Astrocyte (in vitro differentiated cells and primary cell): ENCODE measurements around the gene CD300LF.

Experiments used
- EZH2 ChIP-seq: IDR thresholded peaks from 2 replicates; pipeline ENCODE4 v1.6.1; 2012; ENCODE audit warnings: mild to moderate bottlenecking, low read length, inconsistent platforms; ENCODE audit not compliant: insufficient read depth
- TF ChIP-seq, protein P1 (sequence below): IDR thresholded peaks from 2 replicates; pipeline ENCODE4 v1.5.1; 2011; ENCODE audit warnings: low read depth, mild to moderate bottlenecking, inconsistent platforms, low read length, moderate library complexity; ENCODE audit not compliant: insufficient read depth

DNA sequence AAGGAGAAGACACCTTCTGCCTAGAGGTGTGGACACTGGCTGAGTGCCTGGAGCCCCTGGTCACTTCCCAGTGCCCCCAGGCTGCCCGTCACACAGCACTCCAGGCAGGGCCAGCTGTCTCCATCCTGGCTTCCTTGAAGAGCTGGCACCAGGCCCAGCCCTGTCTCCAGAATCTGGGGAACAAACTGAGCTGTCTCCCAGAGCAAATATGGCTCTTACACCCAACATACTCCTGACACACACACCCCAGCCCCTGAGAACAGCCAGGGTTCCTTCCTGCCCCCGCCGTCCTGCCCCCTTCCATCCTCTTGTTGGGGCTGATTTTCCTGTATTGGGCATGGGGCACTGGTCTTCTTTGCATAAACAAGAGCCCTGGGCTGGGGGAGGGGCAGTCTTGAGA is 44.8 kb upstream of the CD300LF start:
- TF ChIP-seq, protein P1, sequence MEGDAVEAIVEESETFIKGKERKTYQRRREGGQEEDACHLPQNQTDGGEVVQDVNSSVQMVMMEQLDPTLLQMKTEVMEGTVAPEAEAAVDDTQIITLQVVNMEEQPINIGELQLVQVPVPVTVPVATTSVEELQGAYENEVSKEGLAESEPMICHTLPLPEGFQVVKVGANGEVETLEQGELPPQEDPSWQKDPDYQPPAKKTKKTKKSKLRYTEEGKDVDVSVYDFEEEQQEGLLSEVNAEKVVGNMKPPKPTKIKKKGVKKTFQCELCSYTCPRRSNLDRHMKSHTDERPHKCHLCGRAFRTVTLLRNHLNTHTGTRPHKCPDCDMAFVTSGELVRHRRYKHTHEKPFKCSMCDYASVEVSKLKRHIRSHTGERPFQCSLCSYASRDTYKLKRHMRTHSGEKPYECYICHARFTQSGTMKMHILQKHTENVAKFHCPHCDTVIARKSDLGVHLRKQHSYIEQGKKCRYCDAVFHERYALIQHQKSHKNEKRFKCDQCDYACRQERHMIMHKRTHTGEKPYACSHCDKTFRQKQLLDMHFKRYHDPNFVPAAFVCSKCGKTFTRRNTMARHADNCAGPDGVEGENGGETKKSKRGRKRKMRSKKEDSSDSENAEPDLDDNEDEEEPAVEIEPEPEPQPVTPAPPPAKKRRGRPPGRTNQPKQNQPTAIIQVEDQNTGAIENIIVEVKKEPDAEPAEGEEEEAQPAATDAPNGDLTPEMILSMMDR: no peak
- no peak for TF ChIP-seq EZH2
